T-helper 17 cell (primary cell): ENCODE data around the gene DHCR7. TPM values are rescaled to one million over a fixed set of nuclear protein-coding genes. Genes with fewer than 3 reads are reported as not detected.

Experiments
- ATAC-seq: fragments of 150-1000 bp; cut with Tn5 transposase; 2 replicates; pipeline ENCODE4 v1.10.0; 2021; ENCODE audit warnings: mild to moderate bottlenecking, moderate library complexity
- DNase-seq, 3 donors: peaks; one replicate each; pipeline versions ENCODE4 v3.0.0 to v3.0.0-alpha.2; 2020 to 2021
- H3K9me3 ChIP-seq: one replicate; pipeline ENCODE4 v1.7.0; 2013; ENCODE audit warnings: low read length, mild to moderate bottlenecking; ENCODE audit not compliant: control insufficient read depth, poor library complexity, severe bottlenecking
- H3K27ac Mint-ChIP-seq: one replicate; pipeline ENCODE4 v1.8.0; 2022; ENCODE audit warnings: mild to moderate bottlenecking, moderate library complexity, mixed read lengths
- H3K27me3 Mint-ChIP-seq: one replicate; pipeline ENCODE4 v1.8.0; 2022; ENCODE audit warnings: mixed read lengths
- H3K36me3 Mint-ChIP-seq: one replicate; pipeline ENCODE4 v1.8.0; 2022; ENCODE audit warnings: low read depth, mixed read lengths
- H3K4me1 Mint-ChIP-seq: one replicate; pipeline ENCODE4 v1.8.0; 2022; ENCODE audit warnings: mild to moderate bottlenecking, mixed read lengths
- H3K4me3 Mint-ChIP-seq: one replicate; pipeline ENCODE4 v1.8.0; 2022; ENCODE audit warnings: mild to moderate bottlenecking, moderate library complexity, mixed read lengths
- total RNA-seq, 4 donors: library from RNA in 2 of 4; stranded (reverse) in 2 of 4; gene quantifications; one replicate each; pipeline ENCODE4 v1.2.3 and lab custom pipeline; 2022 to 2026

DHCR7 gene
- total RNA-seq, 2 donors from 2014 or later, result 16.8 to 26.7 TPM

DNA sequence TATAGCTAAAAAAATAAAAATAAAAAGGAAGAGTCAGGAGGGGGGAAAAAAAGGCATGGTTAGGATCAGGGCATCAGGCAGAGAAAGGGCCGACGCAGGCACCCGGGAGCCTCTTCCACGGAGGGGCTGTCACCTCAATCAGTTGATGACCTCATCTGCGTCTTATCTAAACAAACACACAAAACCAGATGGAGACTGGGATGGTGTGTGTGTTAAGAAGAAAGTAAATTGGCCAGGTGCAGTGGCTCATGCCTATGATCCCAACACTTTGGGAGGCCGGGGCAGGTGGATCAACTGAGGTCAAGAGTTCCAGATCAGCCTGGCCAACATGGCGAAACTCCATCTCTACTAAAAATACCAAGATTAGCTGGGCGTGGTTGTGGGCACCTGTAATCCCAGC lies 63.6 kb downstream of the DHCR7 start:
- no peaks in the 10 kb centered on the region for H3K27me3 Mint-ChIP-seq
- H3K27ac Mint-ChIP-seq, result no peak overlapping the region
- no peaks in the 10 kb centered on the region for H3K4me1 Mint-ChIP-seq
- ATAC-seq (no peak), DNase-seq (no peak)
- no peaks in the 10 kb centered on the region for H3K9me3 ChIP-seq
- H3K36me3 Mint-ChIP-seq, result no peaks in the 10 kb centered on the region
- H3K4me3 Mint-ChIP-seq, result no peak overlapping the region

Other genes with a start within 250 kb of the DHCR7 start
- gene SHANK2, start 195.8 kb downstream of the DHCR7 start, total RNA-seq, result under 1 TPM in 1 of 2 donors, not detected in 1; 0.37 TPM
- gene NADSYN1, start 4.8 kb upstream of the DHCR7 start, total RNA-seq, result 100 to 1,000 TPM in 1 of 2 donors, 10 to 100 TPM in 1; 99.7 to 114 TPM
- not detected for gene KRTAP5-7, start 78.9 kb upstream of the DHCR7 start, total RNA-seq
- under 1 TPM in 1 of 2 donors, not detected in 1; 0.37 TPM for gene KRTAP5-8, start 89.6 kb upstream of the DHCR7 start, total RNA-seq
- not detected for gene KRTAP5-9, start 100.0 kb upstream of the DHCR7 start, total RNA-seq
- not detected for gene KRTAP5-10, start 117.2 kb upstream of the DHCR7 start, total RNA-seq
- not detected for gene KRTAP5-11, start 134.5 kb upstream of the DHCR7 start, total RNA-seq